Measurements from ENCODE around the gene ZNF569. TPM values are rescaled to one million over a fixed set of nuclear protein-coding genes. Genes with fewer than 3 reads are reported as not detected.
"Not testable (repeated sequence)": the region's sequence is repeated elsewhere in the genome, so short reads cannot be mapped to it uniquely, and the experiment has no call there.

Gene ZNF569
- total RNA-seq, 4 donors from 2014 or later: 8.6 to 13.7 (median 9.7) TPM

GRCh38 chr19:37466277-37466797 lies 907 bp downstream of the ZNF569 start:
- WGBS, 2 donors: 29 to 34% methylated on average over 25 of the region's 25 CpGs
- DNase-seq: peak in 1 of 2 donors; percentile 2
- Histone ChIP-seq H3K27me3 (no peaks in the 10 kb centered on the region), H3K27ac (peak overlapping the region in 2 of 3 donors; percentile 63 to 88), H3K4me3 (replicated peaks in 1 of 3) (peak overlapping the region; percentile 41 to 82 (median 58)), H3K36me3 (peaks cover 23% of the 10 kb centered on the region in 2 donors), H3K4me1 (peaks cover 3 to 16% of the 10 kb centered on the region in 2 donors), H3K9me3 (no peaks in the 10 kb centered on the region)
- intact Hi-C loops (cut with DNase I): no loop called here
- TF ChIP-seq CTCF (IDR thresholded peaks at IDR 0.05): no peak
- no peak for TF ChIP-seq POLR2A (IDR thresholded peaks at IDR 0.05)

GRCh38 chr19:37452500-37453245 lies 14.6 kb downstream of the ZNF569 start:
- no peak overlapping the region for H3K27ac ChIP-seq
- TF ChIP-seq CTCF (IDR thresholded peaks at IDR 0.05) (no peak), POLR2A (IDR thresholded peaks at IDR 0.05) (no peak)
- intact Hi-C loops (cut with DNase I): no loop called here
- 97 to 98% methylated on average over 4 of the region's 4 CpGs for WGBS, 2 donors
- peaks cover 8% of the 10 kb centered on the region for H3K9me3 ChIP-seq
- no peak for DNase-seq
- no peaks in the 10 kb centered on the region for H3K4me1 ChIP-seq
- no peak overlapping the region for H3K4me3 ChIP-seq (replicated peaks in 1 of 3)
- peaks cover 19 to 21% of the 10 kb centered on the region in 2 donors for H3K36me3 ChIP-seq
- no peaks in the 10 kb centered on the region for H3K27me3 ChIP-seq

GRCh38 chr19:37413313-37414084 lies 53.7 kb downstream of the ZNF569 start:
- no peaks in the 10 kb centered on the region for H3K4me1 ChIP-seq
- no peak for TF ChIP-seq CTCF (IDR thresholded peaks at IDR 0.05)
- no peak for TF ChIP-seq POLR2A (IDR thresholded peaks at IDR 0.05)
- no peak overlapping the region for H3K4me3 ChIP-seq (replicated peaks in 1 of 3)
- H3K36me3 ChIP-seq: peaks cover 8 to 10% of the 10 kb centered on the region in 2 donors
- no peaks in the 10 kb centered on the region for H3K27me3 ChIP-seq
- 88% methylated on average over 1 of the region's 1 CpG for WGBS, 2 donors
- no peak for DNase-seq
- peaks cover 8% of the 10 kb centered on the region for H3K9me3 ChIP-seq
- intact Hi-C loops (cut with DNase I): loop anchor here (10.0 kb wide), 1 partner anchor 699 kb away; no protein-coding TSS in a partner anchor
- no peak overlapping the region for H3K27ac ChIP-seq

GRCh38 chr19:37412700-37413099 lies 54.5 kb downstream of the ZNF569 start:
- 96 to 98% methylated on average over 2 of the region's 2 CpGs for WGBS, 2 donors
- Histone ChIP-seq H3K4me1 (no peaks in the 10 kb centered on the region), H3K27me3 (no peaks in the 10 kb centered on the region), H3K36me3 (peaks cover 8 to 10% of the 10 kb centered on the region in 2 donors), H3K4me3 (replicated peaks in 1 of 3) (no peak overlapping the region), H3K9me3 (peaks cover 8% of the 10 kb centered on the region), H3K27ac (no peak overlapping the region)
- DNase-seq: no peak
- no peak for TF ChIP-seq POLR2A (IDR thresholded peaks at IDR 0.05)
- TF ChIP-seq CTCF (IDR thresholded peaks at IDR 0.05): no peak
- intact Hi-C loops (cut with DNase I): loop anchor here (10.0 kb wide), 1 partner anchor 698 kb away; no protein-coding TSS in a partner anchor

- 87 to 91% methylated on average over 6 of the region's 6 CpGs for WGBS, 2 donors
- DNase-seq; H3K27me3 ChIP-seq; H3K27ac ChIP-seq; H3K4me3 ChIP-seq (replicated peaks in 1 of 3); H3K36me3 ChIP-seq; intact Hi-C loops (cut with DNase I); H3K9me3 ChIP-seq; H3K4me1 ChIP-seq: not testable (repeated sequence)
Observed at GRCh38 chr19:37406140-37406846, 61.0 kb downstream of the ZNF569 start.

All from thyroid gland (tissue), 4 donors.